ENCODE results near the gene DRD5.

Gene DRD5

DNA sequence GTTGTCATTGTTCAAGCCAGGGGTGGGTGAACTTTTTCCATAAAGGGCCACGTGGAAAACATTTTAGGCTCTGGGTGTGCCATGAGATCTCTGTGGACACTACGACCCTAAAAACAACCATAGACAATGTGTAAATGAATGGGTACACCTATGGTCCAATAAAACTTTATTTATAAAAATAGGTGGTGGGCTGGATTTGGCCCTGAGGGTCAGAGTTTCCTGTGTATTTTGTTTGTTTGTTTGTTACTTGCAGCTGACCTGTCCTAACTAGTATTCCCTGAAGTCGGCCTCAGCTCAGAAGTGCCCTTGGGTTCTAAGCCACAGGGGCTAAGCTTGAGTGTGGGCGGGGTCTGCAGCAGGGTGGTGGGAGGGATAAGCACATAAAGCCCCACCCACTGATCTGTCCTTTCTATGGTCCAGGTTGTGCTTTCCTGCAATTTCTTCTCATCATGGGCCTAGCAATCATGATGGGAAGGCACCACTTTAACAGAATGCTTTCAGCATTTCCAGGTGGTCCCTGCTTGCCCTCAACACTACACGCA, 17.2 kb upstream of the DRD5 start:
- Histone ChIP-seq H3K27ac (replicated peaks) (no peak overlapping the region), H3K4me3 (replicated peaks; ENCODE audit: insufficient read depth, low read length) (no peak overlapping the region), H3K27me3 (ENCODE audit: insufficient read depth, poor library complexity, severe bottlenecking) (no peaks in the 10 kb centered on the region)
- TF ChIP-seq SPI1 (IDR thresholded peaks at IDR 0.05; ENCODE audit: borderline replicate concordance, low read depth): no peak
- no peak for TF ChIP-seq GABPA (IDR thresholded peaks at IDR 0.05; ENCODE audit: low read depth)
- TF ChIP-seq, protein P1, sequence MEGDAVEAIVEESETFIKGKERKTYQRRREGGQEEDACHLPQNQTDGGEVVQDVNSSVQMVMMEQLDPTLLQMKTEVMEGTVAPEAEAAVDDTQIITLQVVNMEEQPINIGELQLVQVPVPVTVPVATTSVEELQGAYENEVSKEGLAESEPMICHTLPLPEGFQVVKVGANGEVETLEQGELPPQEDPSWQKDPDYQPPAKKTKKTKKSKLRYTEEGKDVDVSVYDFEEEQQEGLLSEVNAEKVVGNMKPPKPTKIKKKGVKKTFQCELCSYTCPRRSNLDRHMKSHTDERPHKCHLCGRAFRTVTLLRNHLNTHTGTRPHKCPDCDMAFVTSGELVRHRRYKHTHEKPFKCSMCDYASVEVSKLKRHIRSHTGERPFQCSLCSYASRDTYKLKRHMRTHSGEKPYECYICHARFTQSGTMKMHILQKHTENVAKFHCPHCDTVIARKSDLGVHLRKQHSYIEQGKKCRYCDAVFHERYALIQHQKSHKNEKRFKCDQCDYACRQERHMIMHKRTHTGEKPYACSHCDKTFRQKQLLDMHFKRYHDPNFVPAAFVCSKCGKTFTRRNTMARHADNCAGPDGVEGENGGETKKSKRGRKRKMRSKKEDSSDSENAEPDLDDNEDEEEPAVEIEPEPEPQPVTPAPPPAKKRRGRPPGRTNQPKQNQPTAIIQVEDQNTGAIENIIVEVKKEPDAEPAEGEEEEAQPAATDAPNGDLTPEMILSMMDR (IDR thresholded peaks at IDR 0.05; ENCODE audit: insufficient read depth, low read length): no peak
- TF ChIP-seq, protein P2, sequence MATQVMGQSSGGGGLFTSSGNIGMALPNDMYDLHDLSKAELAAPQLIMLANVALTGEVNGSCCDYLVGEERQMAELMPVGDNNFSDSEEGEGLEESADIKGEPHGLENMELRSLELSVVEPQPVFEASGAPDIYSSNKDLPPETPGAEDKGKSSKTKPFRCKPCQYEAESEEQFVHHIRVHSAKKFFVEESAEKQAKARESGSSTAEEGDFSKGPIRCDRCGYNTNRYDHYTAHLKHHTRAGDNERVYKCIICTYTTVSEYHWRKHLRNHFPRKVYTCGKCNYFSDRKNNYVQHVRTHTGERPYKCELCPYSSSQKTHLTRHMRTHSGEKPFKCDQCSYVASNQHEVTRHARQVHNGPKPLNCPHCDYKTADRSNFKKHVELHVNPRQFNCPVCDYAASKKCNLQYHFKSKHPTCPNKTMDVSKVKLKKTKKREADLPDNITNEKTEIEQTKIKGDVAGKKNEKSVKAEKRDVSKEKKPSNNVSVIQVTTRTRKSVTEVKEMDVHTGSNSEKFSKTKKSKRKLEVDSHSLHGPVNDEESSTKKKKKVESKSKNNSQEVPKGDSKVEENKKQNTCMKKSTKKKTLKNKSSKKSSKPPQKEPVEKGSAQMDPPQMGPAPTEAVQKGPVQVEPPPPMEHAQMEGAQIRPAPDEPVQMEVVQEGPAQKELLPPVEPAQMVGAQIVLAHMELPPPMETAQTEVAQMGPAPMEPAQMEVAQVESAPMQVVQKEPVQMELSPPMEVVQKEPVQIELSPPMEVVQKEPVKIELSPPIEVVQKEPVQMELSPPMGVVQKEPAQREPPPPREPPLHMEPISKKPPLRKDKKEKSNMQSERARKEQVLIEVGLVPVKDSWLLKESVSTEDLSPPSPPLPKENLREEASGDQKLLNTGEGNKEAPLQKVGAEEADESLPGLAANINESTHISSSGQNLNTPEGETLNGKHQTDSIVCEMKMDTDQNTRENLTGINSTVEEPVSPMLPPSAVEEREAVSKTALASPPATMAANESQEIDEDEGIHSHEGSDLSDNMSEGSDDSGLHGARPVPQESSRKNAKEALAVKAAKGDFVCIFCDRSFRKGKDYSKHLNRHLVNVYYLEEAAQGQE (IDR thresholded peaks at IDR 0.05; ENCODE audit: insufficient replicate concordance, low read depth): no peak
- TF ChIP-seq POLR2AphosphoS5 (IDR thresholded peaks at IDR 0.05; ENCODE audit: low read depth): no peak
- DNase-seq (ENCODE audit: low read depth in 1 of 2, low spot score in 1 of 2): no peak

DNA sequence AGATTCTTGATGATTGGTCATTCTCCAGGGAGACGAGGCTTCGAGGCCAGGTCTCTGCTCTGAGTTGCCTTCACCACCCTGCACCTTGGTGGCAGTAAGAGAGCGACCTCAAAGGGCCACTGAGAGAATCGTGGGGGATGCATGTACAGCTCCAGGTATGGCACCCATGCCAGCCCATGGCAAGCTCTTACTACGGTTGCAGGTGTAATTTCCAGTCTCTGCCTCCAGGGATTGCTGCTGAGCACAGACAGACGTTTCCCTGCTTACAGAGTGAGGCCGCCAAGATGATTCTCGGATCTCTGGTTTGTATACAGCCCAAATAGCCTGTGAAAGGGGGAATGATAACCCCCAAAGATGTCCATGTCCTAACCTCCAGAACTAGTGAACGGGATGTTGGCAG, 16.3 kb upstream of the DRD5 start:
- Histone ChIP-seq H3K27ac (replicated peaks) (no peak overlapping the region), H3K27me3 (ENCODE audit: insufficient read depth, poor library complexity, severe bottlenecking) (no peaks in the 10 kb centered on the region), H3K4me3 (replicated peaks; ENCODE audit: insufficient read depth, low read length) (no peak overlapping the region)
- DNase-seq (ENCODE audit: low read depth in 1 of 2, low spot score in 1 of 2): peak in 1 of 2 experiments; percentile 25
- no peak for TF ChIP-seq SPI1 (IDR thresholded peaks at IDR 0.05; ENCODE audit: borderline replicate concordance, low read depth)
- TF ChIP-seq, protein P1 (IDR thresholded peaks at IDR 0.05; ENCODE audit: insufficient read depth, low read length): peak; percentile 55

DNA sequence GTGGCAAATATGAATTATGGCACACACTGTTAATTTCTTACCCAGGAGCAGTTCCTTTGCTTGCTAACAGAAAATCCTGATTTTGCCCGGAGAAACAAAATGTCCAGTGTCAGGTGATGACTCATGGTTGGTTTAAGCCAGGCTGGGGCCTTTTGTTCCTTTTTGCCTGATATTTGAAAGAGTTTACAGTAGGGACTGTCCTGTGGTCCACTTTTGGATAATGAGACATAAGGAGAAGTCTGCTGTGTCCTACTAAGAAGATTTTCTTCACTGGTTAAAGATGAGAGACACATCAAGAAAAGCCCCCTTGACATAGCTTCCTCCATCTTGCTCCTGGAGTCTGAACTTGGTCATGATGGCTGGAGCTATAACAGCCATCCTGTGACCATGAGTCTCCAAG, 12.1 kb upstream of the DRD5 start:
- H3K27ac ChIP-seq (replicated peaks): no peak overlapping the region
- TF ChIP-seq, protein P1 (IDR thresholded peaks at IDR 0.05; ENCODE audit: insufficient read depth, low read length): no peak
- TF ChIP-seq, protein P2 (IDR thresholded peaks at IDR 0.05; ENCODE audit: insufficient replicate concordance, low read depth): no peak
- TF ChIP-seq POLR2AphosphoS5 (IDR thresholded peaks at IDR 0.05; ENCODE audit: low read depth) (no peak), GABPA (IDR thresholded peaks at IDR 0.05; ENCODE audit: low read depth) (no peak), SPI1 (IDR thresholded peaks at IDR 0.05; ENCODE audit: borderline replicate concordance, low read depth) (no peak)
- H3K4me3 ChIP-seq (replicated peaks; ENCODE audit: insufficient read depth, low read length): no peak overlapping the region
- no peaks in the 10 kb centered on the region for H3K27me3 ChIP-seq (ENCODE audit: insufficient read depth, poor library complexity, severe bottlenecking)
- DNase-seq (ENCODE audit: low read depth in 1 of 2, low spot score in 1 of 2): no peak

DNA sequence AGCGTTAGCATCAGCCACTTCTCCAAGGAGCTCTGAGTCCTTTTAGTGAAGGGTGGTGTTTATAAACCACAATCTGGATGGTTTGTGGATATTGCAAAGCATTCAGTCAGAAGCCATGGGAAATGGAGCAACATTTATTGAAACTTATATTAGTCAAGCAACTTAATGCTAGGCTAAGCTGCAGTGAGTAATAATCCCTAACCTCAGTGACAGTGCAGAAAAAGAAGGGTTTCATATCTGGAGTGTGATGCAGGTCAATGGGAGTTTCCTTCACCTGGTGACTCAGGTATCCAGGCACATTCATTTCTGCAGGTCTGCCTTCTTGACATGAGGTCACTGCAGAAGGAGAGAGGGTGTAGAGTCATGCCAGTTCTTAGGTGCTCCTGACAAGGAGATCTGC, 10.4 kb upstream of the DRD5 start:
- Histone ChIP-seq H3K27me3 (ENCODE audit: insufficient read depth, poor library complexity, severe bottlenecking) (no peaks in the 10 kb centered on the region), H3K4me3 (replicated peaks; ENCODE audit: insufficient read depth, low read length) (no peak overlapping the region), H3K27ac (replicated peaks) (no peak overlapping the region)
- TF ChIP-seq POLR2AphosphoS5 (IDR thresholded peaks at IDR 0.05; ENCODE audit: low read depth): no peak
- TF ChIP-seq, protein P2 (IDR thresholded peaks at IDR 0.05; ENCODE audit: insufficient replicate concordance, low read depth): no peak
- DNase-seq (ENCODE audit: low read depth in 1 of 2, low spot score in 1 of 2): peak; percentile 2 to 11
